Loucy (cell line): Measurements from ENCODE around the gene ITSN2.

Experiments used
- EZH2phosphoT487 ChIP-seq: fragments of 200-600 bp; IDR thresholded peaks from 2 replicates; pipeline ENCODE4 v1.6.1; 2018; ENCODE audit warnings: antibody characterized with exemption, mild to moderate bottlenecking, moderate library complexity, borderline replicate concordance
- TF ChIP-seq, protein P1 (sequence below): fragments of 200-600 bp; sonication (generic); conservative IDR thresholded peaks from 2 replicates; pipeline ENCODE4 v1.5.1; 2014; ENCODE audit warnings: mild to moderate bottlenecking, antibody characterized with exemption, low read length

DNA sequence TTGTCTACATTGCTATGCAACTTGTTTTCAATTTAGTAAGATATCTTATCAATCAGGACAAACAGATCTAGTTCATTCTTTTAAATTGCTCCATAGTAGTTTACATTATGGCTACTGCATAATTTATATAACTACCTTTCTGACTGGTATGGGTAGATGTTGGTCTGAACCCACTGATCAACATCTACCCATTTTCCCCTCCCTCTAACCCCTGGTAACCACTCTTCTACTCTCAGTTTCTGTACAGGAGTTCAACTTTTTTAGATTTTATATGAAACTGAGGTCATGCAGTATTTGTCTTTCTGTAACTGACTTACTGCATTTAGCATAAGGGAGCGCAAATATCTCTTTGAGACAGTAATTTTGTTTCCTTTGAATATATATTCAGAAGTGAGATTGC lies 73.2 kb downstream of the ITSN2 start:
- TF ChIP-seq, protein P1, sequence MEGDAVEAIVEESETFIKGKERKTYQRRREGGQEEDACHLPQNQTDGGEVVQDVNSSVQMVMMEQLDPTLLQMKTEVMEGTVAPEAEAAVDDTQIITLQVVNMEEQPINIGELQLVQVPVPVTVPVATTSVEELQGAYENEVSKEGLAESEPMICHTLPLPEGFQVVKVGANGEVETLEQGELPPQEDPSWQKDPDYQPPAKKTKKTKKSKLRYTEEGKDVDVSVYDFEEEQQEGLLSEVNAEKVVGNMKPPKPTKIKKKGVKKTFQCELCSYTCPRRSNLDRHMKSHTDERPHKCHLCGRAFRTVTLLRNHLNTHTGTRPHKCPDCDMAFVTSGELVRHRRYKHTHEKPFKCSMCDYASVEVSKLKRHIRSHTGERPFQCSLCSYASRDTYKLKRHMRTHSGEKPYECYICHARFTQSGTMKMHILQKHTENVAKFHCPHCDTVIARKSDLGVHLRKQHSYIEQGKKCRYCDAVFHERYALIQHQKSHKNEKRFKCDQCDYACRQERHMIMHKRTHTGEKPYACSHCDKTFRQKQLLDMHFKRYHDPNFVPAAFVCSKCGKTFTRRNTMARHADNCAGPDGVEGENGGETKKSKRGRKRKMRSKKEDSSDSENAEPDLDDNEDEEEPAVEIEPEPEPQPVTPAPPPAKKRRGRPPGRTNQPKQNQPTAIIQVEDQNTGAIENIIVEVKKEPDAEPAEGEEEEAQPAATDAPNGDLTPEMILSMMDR, result no peak
- no peak for TF ChIP-seq EZH2phosphoT487
